K562 treated with DMSO at 1 percent for 48 hours (cell line): ENCODE measurements around the gene S100A2. TPM values are rescaled to one million over a fixed set of nuclear protein-coding genes. Genes with fewer than 3 reads are reported as not detected.

Experiments
- total RNA-seq: library from RNA; unstranded; fragments of 300-600 nt; gene quantifications from 2 replicates; pipeline ENCODE4 v1.2.3, GENCODE V29; 2022; ENCODE audit warnings: low replicate concordance; ENCODE audit errors: extremely low read depth

The S100A2 gene
- total RNA-seq: not detected in 2 replicates

GRCh38 chr1:153565529-153566374 lies at the start of gene S100A2:
S100A2 (minus strand) TSS chr1:153565844; CDS start chr1:153563877, 1,967 bp downstream.

DNA sequence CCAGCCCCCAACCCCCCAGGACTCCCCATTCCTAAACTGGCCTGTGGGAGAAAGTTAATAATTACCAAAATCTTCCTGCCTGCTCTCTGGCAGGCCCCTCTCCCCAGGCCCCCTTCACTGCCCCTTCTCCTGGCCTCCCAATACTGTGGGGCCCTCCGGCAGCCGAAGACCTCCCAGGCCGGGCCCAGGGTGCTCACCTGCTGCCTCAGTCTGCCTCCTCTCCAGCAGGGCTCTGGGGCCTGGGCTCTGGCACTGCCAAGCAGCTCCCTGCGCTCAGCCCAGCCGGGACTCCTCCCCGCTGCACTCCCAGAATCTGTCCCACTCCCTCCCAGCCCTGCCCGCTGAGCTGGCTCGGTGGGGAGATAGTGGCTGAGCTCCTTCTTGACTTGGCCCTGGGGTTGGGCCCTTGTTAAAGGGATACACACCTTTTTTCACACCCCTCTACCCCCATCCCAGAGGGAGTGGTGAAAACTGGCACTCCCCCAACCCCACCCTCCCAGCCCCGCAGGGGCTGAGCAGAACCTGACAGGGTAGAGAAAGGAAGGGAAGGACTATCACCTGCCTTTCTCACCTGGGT lies 47.2 kb upstream of the S100A2 start, which contains the start of gene S100A16:
Gene S100A16 (minus strand): TSS at position 383 of the 577 bp plus-strand sequence. CDS start 4,986 bp downstream, outside the sequence.

GRCh38 chr1:153548722-153549688 lies 16.6 kb downstream of the S100A2 start, which contains the start of gene S100A3:
S100A3 (minus strand) TSS chr1:153549258; CDS start chr1:153548485, 773 bp downstream.

GRCh38 chr1:153545067-153546055 lies 20.3 kb downstream of the S100A2 start, which contains the start of gene S100A4:
S100A4 (minus strand) TSS chr1:153545806; CDS start chr1:153544794, 1,012 bp downstream.

DNA sequence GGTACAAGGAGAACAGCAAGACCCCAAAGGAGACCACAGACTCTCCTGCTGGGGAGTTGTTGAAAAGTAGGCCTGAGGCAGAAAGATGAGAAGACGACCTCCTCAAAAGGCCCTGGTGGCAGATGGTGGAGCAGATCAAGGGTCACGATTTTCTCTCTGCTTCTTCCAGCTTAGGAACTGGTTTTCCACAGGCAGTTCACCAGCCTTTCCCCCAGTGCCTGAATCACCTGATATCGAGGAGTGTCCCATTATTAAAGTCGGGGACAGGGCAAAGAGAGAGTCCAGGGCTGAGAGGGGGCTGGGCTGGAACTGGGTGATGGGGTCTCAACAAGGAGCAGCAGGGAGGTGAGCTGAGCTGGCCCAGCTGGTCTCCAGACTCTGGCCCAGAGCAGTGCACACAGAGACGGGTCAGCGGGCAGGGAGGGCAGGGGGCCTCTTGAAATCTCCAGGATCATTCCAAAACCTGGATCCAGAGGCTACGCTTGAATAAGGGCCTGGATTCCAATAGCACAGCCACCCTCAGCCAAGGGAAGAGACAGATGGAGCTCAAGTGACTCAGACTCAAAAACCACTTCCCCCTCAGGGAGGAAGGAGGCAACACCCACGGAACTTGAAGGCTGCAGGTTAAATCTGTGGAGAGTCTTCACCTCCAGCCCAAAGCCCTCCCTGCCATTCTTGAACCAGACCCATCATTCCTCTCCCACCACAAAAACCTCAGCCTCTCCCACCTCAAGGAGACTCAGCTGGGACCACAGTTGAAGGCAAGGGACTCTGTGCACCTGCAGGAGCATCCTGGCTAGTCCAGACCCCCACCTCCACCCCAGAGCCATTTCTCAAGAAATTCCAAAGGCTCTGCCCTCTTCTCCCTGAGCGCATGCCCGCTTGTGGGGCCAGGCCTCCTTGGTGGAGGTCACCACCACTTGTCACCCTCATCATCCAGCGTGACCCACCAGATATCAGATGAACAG lies 25.0 kb downstream of the S100A2 start, which contains the start of gene S100A5:
Gene S100A5 (minus strand): TSS at position 541 of the 968 bp plus-strand sequence. CDS start 743 bp downstream, outside the sequence.

GRCh38 chr1:153535242-153536011 lies 30.2 kb downstream of the S100A2 start, which contains the start of gene S100A6:
S100A6 (minus strand) TSS chr1:153535991; CDS start chr1:153535339, 652 bp downstream.

Other genes with a start within 250 kb of the S100A2 start
- not detected in 2 replicates for gene PGLYRP4, start 217.0 kb downstream of the S100A2 start, total RNA-seq
- gene S100A9, start 208.0 kb downstream of the S100A2 start, total RNA-seq: not detected in 2 replicates
- not detected in 2 replicates for gene S100A12, start 190.2 kb downstream of the S100A2 start, total RNA-seq
- gene S100A8, start 174.8 kb downstream of the S100A2 start, total RNA-seq: not detected in 2 replicates
- not detected in 2 replicates for gene S100A7A, start 149.3 kb downstream of the S100A2 start, total RNA-seq
- not detected in 2 replicates for gene S100A7, start 105.2 kb downstream of the S100A2 start, total RNA-seq
- gene S100A6, start 29.9 kb downstream of the S100A2 start, total RNA-seq: not detected in 2 replicates
- gene S100A5, start 24.9 kb downstream of the S100A2 start, total RNA-seq: not detected in 2 replicates
- not detected in 2 replicates for gene S100A4, start 20.0 kb downstream of the S100A2 start, total RNA-seq
- not detected in 2 replicates for gene S100A3, start 16.6 kb downstream of the S100A2 start, total RNA-seq
- not detected in 2 replicates for gene S100A16, start 47.3 kb upstream of the S100A2 start, total RNA-seq
- gene S100A14, start 50.5 kb upstream of the S100A2 start, total RNA-seq: not detected in 2 replicates
- gene S100A13, start 61.7 kb upstream of the S100A2 start, total RNA-seq: not detected in 2 replicates
- gene S100A1, start 62.6 kb upstream of the S100A2 start, total RNA-seq: not detected in 2 replicates
- gene CHTOP, start 68.2 kb upstream of the S100A2 start, total RNA-seq: not detected in 2 replicates
- gene SNAPIN, start 92.9 kb upstream of the S100A2 start, total RNA-seq: not detected in 2 replicates
- gene ILF2, start 105.1 kb upstream of the S100A2 start, total RNA-seq: not detected in 2 replicates
- gene NPR1, start 112.8 kb upstream of the S100A2 start, total RNA-seq: not detected in 2 replicates
- not detected in 2 replicates for gene INTS3, start 162.2 kb upstream of the S100A2 start, total RNA-seq
- gene SLC27A3, start 209.6 kb upstream of the S100A2 start, total RNA-seq: not detected in 2 replicates